Neutrophil (primary cell): Measurements from ENCODE around the gene LUM.

ENCODE experiments used
- H3K27ac ChIP-seq: fragments of 200-600 bp; sonication (generic); 2 replicates; pipeline ENCODE4 v1.5.1; 2016; ENCODE audit warnings: mild to moderate bottlenecking, moderate library complexity
- H3K27me3 ChIP-seq: fragments of 200-600 bp; sonication (generic); 2 replicates; pipeline ENCODE4 v1.6.0; 2016; ENCODE audit warnings: mild to moderate bottlenecking
- H3K36me3 ChIP-seq: fragments of 200-600 bp; sonication (generic); 2 replicates; pipeline ENCODE4 v1.5.1; 2017
- H3K4me1 ChIP-seq, 2 experiments: fragments of 200-600 bp in 1 of 2; sonication (generic) in 1 of 2; 1 replicate in 1 of 2; 2 replicates in 1 of 2; pipeline versions ENCODE4 v1.5.1 to v1.6.1; 2013 to 2016; ENCODE audit warnings: low read depth in 1 of 2, low read length in 1 of 2, mild to moderate bottlenecking in 1 of 2, moderate library complexity in 1 of 2; ENCODE audit not compliant: control insufficient read depth in 1 of 2, insufficient read depth in 1 of 2
- H3K4me3 ChIP-seq, 2 experiments: fragments of 200-600 bp in 1 of 2; sonication (generic) in 1 of 2; 1 replicate in 1 of 2; 2 replicates in 1 of 2; pipeline ENCODE4 v1.5.1; 2013 to 2016; ENCODE audit warnings: low read depth in 1 of 2, low read length in 1 of 2, mild to moderate bottlenecking in 1 of 2, moderate library complexity in 1 of 2
- H3K9me3 ChIP-seq: fragments of 200-600 bp; sonication (generic); 2 replicates; pipeline ENCODE4 v1.5.1; 2016
- TF ChIP-seq, protein P1 (sequence below): fragments of 200-600 bp; sonication (generic); IDR thresholded peaks from 2 replicates; pipeline ENCODE4 v1.5.1; 2016; ENCODE audit warnings: antibody characterized with exemption

LUM gene

DNA sequence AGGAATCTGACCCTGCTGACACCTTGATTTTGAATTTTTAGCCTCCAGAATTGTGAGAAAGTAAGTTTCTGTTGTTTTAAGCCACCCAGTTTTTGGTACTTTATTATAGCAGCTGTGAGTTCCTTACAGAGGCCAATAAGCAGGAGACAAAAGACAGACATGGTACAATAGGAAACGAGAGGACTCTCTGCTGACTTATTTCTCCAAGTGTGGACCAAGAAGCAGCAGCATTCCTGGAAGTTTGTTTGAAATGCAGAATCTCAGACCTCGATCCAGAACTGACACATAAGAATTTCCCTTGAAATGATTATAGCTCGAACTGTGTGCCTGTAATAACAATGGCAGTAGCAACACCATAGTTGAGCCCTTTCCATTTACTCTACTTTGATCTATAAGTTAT, 31.9 kb upstream of the LUM start:
- TF ChIP-seq, protein P1, sequence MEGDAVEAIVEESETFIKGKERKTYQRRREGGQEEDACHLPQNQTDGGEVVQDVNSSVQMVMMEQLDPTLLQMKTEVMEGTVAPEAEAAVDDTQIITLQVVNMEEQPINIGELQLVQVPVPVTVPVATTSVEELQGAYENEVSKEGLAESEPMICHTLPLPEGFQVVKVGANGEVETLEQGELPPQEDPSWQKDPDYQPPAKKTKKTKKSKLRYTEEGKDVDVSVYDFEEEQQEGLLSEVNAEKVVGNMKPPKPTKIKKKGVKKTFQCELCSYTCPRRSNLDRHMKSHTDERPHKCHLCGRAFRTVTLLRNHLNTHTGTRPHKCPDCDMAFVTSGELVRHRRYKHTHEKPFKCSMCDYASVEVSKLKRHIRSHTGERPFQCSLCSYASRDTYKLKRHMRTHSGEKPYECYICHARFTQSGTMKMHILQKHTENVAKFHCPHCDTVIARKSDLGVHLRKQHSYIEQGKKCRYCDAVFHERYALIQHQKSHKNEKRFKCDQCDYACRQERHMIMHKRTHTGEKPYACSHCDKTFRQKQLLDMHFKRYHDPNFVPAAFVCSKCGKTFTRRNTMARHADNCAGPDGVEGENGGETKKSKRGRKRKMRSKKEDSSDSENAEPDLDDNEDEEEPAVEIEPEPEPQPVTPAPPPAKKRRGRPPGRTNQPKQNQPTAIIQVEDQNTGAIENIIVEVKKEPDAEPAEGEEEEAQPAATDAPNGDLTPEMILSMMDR = no peak
- H3K36me3 ChIP-seq = no peaks in the 10 kb centered on the region
- H3K27ac ChIP-seq = no peak overlapping the region
- H3K9me3 ChIP-seq = no peaks in the 10 kb centered on the region
- no peaks in the 10 kb centered on the region for H3K4me1 ChIP-seq
- H3K27me3 ChIP-seq = no peaks in the 10 kb centered on the region
- H3K4me3 ChIP-seq = no peak overlapping the region

DNA sequence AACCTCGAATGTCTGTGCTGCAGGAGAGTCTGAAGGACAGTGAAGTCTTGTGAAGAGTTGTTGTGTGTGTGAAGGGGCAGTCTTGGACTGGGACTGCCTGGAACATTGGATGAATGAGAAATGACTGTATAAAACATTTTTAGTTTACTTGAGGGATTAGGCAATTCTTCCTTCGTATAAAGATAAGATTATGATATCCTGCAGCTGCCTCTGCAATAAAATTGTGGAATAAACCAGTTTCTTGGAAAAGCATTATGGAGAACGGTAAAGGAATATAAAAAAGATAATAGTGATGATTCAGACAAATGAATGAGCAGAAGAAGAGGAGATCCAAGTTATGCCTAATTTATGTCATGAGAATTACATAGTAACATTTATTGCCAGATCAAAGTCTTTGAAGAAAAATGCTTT, 30.9 kb upstream of the LUM start:
- Histone ChIP-seq H3K4me3 (no peak overlapping the region), H3K36me3 (no peaks in the 10 kb centered on the region), H3K27ac (no peak overlapping the region), H3K9me3 (no peaks in the 10 kb centered on the region), H3K27me3 (no peaks in the 10 kb centered on the region), H3K4me1 (no peaks in the 10 kb centered on the region)
- TF ChIP-seq, protein P1 = no peak

DNA sequence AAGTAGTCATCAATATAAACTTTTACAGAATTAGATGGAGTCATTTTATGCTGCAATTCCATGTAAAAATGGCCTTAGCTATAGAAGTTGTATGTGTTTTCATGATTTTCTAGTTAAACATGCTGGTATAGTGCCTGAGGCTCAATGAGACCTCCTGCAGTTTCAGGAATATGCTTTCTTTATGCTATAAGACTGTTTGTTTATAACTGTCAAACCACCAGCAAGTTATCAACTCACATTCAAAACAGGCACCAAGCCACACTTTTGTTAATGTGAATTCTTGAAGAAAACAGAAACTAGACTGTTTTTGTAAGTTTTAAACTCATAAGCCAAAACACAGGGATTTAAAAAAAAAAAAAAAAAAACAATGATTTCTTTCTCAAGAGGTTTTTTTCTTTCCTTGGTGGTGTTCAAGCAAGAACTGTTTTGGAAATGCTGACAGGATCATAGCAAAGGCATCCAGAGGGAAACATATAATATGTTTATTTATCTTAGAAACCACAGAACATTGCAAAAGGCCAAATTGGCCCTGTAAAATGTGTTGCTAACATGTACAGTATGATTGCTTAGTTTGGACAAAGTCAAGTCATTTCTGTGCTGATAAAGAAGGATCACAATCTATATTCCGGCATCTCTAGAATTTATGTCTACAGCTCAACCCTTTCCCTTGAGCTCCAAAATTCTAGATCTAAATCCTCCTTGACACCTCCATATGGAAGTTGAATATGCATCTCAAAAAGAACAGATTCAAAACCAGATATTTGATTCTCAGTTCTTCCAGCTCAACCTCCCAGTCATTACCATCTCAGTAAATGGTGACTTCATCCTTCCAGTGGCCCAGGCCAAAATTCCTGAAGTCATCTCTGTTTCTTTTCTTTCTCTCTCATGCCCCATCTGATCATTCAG, 29.0 kb upstream of the LUM start:
- Histone ChIP-seq H3K27me3 (no peaks in the 10 kb centered on the region), H3K9me3 (no peaks in the 10 kb centered on the region), H3K4me3 (no peak overlapping the region), H3K36me3 (no peaks in the 10 kb centered on the region), H3K4me1 (no peaks in the 10 kb centered on the region), H3K27ac (no peak overlapping the region)
- TF ChIP-seq, protein P1 = no peak

DNA sequence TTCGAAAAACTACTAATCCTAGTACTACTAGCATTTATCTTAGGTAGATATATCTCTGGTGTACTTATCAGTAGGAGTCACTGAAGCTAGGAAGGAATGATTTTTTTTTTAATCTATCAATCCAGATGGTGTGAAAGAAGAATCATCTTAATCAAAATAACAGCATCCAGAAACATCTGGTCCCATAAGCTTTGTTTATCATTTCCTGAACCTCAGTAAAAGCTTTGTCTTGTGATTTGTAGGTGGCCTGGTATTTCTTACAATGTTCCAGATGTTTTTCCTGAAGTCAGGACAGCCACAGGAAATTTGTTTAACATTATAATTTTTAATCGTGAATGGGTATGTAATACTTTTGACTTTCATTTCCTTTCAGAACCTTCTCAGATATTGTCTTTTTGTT, 28.0 kb upstream of the LUM start:
- Histone ChIP-seq H3K4me1 (no peaks in the 10 kb centered on the region), H3K36me3 (no peaks in the 10 kb centered on the region), H3K4me3 (no peak overlapping the region), H3K27me3 (no peaks in the 10 kb centered on the region), H3K27ac (no peak overlapping the region), H3K9me3 (no peaks in the 10 kb centered on the region)
- TF ChIP-seq, protein P1 = no peak

DNA sequence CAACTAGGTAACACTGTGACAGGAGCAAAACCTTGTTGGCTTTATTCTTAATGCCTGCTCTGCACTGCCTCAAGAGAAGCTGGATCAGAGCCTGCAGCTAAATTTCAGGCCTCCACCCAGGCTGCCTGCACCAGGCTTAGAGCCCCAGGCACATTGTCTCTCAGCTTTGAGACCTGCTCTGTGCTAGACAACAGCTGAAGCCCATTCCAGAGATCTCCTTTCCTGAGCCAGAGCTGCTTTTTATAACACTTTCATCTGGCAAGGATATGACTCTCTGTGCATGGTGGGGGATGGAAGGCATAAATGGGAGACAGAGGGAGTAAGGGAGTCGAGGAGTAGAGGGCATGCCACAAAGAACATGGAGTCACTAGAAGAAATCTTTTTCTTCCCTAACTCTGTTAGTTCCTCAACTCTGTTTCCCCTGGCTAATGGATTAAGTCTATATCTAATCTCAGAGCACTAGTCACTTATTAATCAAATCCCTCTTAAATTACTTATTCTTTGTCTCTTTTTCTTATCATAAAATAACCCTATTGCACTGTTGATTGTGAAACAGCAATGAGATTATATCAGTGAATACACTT, 27.1 kb upstream of the LUM start:
- no peaks in the 10 kb centered on the region for H3K4me1 ChIP-seq
- no peaks in the 10 kb centered on the region for H3K9me3 ChIP-seq
- no peak overlapping the region for H3K27ac ChIP-seq
- no peaks in the 10 kb centered on the region for H3K36me3 ChIP-seq
- TF ChIP-seq, protein P1 = no peak
- no peaks in the 10 kb centered on the region for H3K27me3 ChIP-seq
- H3K4me3 ChIP-seq = no peak overlapping the region
